Cortex of kidney (tissue), 1 donor: ENCODE measurements around the gene MSI2.

Experiments
- DNase-seq: peaks from one replicate; lab custom pipeline; 2025; lab: John Stamatoyannopoulos, UW

The MSI2 gene

DNA sequence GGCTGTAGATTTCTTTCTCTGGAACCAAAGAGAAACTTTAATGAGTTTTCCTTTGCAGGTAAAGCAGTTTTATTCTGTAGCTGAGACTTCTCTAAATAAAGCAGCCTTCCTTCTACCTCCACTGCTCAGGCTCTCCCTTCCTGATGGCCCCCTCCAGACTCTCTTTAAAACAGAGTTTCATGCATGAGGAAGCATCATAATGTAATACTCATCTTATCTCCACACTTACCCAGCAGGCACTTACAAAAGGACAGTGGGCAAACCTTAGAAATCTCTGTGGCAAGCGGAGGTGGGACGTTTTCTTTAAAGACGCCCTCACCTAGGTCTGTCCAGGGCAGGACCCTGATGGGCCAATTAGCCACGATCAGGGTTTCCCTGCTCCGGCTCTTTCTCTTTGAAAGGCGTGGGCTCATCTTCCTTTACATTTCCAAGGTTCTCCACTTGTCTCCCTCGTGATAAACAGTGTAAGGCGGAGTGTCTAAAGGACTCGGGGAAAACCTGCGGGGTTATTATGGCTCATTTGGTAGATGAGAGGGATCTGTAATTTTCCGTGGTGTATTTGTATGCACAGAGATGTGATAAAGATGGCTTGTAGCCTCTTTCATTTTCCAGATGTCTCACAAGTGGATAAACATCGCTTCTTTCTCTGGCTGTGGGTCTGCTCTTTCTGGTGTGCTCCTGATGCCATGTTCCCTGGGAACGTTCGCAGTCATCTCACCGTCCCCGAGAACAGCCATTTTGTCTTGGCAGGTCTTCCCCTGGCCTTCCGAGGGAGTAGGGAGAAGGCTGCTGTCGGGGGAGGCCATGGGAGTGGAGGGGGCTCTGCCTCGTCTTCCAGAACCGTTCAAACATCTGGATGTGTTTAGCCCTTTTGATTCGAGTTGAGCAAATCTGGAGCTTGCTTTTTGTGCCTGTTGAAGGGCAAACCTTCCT lies 249.8 kb downstream of the MSI2 start:
- DNase-seq = no peak

- DNase-seq = no peak
These were observed 250.4 kb downstream of the MSI2 start for GRCh38 chr17:57506774-57507127.

DNA sequence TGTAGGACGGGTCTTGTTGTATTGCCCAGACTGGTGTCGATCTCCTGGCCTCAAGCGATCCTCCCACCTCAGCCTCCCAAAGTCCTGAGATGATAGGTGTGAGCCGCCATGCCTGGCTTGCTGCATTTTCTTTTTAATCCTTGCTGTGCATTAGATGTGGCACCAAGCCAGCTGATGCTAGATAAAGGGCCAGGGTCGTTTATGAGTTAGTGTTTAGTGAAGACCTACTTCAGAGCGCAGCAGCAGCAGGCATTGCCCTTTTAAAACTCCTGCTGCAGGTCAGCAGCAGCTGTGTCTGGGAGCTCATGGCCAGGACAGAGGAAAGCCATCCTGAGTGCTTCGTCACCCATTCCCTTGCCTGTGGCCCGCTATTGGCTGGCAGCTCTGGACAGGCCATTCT lies 251.5 kb downstream of the MSI2 start:
- DNase-seq = no peak

DNA sequence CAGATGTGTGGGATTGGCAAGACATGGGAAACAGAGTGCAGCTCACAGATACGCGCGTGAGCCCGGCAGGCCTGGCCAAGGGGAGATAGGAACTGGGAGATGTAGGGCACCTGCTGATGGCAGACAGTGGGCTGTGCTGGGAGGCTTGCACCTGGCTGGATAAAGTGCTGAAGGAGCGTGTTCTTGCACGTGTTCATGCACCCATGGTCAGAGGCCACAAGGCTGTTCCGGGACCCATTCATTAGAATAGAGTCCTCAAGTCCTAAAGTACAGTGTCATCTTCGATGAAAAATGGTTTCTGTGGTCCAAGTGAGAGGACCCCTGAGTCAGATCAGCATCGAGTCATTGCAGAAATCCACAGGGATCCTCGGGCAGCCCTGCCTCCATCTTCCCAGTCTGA lies 252.3 kb downstream of the MSI2 start:
- DNase-seq = no peak

GRCh38 chr17:57511475-57512123 lies 255.3 kb downstream of the MSI2 start:
- DNase-seq = no peak

GRCh38 chr17:57512258-57512657 lies 255.9 kb downstream of the MSI2 start:
- no peak for DNase-seq

DNA sequence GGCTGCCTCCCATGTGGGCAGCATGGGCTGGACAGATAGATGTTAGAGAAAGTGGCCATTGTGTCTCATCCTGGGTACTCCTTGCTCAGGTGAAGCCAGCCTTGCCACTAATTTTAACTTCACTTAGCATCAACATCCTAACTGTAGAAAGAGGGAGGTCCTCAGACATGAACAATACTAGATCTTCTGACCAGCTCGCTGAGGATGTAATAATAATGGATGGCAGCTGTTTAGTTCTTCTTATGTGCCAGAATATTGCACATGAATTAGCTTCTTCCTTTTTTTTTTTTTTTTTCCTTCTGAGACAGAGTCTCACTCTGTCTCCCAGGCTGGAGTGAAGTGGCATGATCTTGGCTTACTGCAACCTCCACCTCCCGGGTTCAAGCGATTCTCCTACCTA lies 256.4 kb downstream of the MSI2 start:
- DNase-seq = no peak

DNA sequence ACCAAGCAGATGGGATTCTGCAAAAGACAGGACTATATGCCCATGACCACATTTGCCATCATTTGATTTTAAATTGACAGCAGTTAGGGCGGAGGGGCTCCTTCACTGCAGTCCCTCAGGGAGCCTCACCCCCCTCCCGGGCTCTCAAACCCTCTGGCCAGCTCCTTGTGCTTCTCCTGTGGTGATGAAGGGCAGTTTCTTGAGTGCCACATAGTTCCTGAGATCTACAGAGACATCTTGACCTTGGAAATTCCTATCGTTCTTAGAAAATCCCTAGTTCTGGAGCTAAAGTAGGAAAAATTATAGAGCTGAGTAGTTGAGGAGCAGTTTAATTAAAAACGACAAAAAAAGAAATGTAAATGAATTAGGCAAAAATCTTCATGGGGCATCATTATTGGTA lies 257.2 kb downstream of the MSI2 start:
- no peak for DNase-seq

DNA sequence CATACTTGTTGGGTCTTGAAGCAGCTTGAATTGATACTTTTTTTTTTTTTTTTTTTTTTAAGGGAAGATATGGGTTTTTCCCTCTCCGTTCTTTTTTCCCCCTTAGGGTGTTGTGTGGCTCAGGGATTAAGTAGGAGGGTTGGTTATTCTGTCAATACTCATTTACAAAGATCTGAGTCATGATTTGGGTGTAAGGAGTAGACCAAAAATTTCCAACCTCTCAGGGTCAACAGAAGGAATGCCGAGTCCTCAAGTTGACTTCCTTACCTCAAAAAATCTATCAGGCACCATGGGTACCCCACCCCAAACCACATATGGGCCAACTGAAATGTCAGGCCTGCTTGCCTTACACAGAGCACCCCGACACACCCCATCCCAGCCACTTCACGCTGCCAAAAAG lies 258.3 kb downstream of the MSI2 start:
- DNase-seq = no peak

DNA sequence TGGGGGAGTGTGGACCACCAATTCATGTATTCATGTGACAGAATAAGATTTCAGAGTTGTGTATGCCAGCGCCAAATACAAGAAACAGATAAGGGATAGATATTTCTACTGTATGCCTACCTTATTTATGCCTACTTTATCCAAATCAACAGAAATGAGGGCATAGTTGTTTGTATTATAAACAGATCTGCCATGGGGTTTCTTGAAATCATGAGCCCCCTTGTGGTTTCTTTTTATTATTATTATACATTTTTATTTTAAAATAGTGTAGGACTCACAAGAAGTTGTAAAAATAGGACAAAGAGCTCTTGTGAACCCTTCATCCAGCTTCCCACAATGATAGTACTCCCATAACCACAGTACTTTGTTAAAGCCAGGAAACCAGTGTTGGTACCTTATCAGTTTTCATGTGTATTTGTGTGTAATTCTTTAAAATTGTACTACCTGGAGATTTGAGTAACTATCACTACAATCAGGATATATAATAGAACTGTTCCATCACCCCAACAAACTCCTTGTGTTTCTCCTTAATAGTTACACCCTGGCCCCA lies 259.4 kb downstream of the MSI2 start:
- no peak for DNase-seq

DNA sequence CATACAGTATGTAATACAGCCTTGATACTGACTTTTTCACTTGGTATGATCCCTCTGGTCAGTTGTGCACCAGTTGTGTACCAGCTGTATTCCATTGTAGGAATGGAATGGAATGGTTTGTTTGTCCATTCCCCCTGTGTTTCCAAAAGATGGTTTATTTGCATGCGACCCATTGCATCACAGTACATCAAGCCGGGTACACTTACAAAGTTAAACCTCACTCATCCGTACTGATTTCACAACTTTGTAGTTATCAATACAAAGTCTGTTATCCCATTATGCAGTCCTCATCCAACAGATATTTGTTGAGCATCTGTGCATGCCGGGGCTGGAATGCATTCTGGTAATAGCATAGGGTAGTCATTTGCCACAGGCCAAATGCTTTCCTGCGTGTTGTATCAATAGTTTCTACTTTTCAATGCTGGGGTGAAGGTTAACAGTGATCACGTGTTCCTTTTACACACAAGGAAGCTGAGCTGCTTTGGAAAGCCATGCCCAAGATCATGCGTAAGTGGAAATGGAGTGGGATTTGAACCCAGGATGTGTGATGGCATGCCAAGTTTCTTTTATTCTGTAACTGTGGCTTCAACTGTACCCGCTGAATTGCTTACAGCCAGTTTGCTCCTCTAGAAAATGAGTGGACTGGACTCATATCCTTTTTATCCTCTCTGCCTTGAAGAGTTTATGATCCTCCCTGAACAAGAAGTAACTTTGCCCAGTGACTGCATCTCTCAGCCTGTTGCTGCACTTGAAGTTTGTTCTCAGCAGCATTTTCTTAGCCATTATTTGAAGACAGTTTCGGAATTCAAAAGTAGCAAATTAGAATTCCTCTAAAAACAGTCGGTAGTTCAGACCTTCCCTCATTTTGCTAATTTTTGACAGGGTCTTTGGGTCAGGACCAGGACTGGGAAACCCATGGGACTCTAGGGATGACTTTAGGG lies 260.2 kb downstream of the MSI2 start:
- DNase-seq = no peak

- DNase-seq = no peak
These were observed 260.9 kb downstream of the MSI2 start for GRCh38 chr17:57517273-57517631.

GRCh38 chr17:57517632-57518456 lies 261.5 kb downstream of the MSI2 start:
- no peak for DNase-seq

DNA sequence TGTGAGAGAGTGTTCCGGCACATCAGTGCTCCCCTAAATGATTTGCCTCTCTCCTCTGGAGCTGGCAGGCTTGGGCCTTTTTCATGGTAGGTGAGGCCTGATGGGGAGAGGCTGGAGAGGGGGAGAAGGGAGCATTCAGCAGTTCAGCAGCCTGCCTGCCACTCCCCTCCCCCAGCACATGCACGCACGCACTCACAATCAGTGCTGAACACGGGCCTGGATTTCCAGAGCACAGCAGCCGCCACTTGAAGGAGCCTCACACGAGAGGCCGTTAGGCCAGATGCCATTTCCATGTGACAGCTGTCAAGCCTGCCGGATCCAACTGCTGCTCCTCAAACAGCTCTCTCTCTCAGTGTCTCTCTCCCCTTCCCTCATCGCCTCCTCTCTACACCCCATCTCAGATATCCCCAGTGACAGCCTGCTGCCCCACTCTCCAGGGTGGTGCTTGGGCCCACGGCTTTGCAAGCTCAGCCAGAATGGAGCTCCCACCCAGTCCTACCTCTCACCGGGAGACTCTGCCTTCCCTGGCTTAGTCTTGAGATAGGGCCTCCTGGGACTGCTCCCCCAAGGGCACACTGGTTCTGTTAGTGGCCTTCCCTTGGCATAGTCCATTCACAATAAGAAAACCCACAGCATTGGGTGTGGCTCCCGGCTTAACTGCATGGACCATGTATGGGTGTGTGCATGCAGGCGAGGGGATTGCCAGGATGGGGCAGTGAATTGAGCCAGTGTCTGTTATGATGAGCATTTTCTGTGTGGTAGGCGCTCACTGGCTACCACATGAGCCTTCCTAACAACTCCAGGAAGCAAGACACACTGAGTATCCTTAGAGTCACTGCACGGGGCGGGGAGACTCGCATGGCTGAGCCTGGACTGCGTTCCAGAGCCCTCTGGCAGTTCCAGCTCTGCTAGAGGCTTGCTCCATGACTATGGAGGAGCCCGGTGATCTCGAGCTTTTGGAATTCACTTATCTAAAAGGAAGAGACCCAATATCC lies 262.6 kb downstream of the MSI2 start:
- no peak for DNase-seq

DNA sequence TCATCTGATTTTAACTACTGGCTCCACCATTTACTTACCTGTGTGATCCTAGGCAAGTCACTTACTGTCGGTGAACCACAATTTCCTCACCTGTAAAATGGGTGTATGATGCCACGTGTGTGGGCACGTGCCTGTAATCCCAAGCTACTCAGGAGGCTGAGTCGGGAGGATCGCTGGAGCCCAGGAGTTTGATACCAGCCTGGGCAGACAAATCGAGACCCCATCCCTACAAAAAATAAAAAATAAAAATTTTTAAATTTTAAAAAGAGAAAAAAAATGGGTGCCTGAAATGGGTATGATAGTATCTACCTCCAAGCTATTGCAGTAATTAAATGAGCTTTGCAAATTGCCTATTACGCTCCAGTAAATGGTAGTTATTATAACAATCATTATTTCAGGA lies 263.5 kb downstream of the MSI2 start:
- DNase-seq = no peak

DNA sequence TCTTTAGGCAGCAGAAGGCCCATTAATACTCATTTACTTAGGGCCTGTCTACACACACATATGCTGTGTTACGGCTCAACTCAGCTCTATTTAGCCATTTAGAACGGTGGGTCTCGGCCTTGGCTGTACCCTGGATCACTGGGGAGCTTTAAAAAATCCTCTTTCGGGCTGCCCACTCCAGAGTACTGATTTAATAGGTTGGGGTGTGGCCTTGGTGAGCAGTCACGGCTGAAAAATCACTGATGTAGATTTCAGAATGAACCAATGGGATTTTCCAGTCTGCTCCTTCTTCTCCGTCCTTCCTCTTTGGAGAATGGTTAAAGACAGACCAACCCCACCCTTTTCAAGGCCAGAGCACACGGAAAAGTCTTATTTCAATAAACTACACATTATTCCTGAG lies 265.3 kb downstream of the MSI2 start:
- DNase-seq = no peak

GRCh38 chr17:57522042-57523005 lies 266.0 kb downstream of the MSI2 start:
- no peak for DNase-seq

DNA sequence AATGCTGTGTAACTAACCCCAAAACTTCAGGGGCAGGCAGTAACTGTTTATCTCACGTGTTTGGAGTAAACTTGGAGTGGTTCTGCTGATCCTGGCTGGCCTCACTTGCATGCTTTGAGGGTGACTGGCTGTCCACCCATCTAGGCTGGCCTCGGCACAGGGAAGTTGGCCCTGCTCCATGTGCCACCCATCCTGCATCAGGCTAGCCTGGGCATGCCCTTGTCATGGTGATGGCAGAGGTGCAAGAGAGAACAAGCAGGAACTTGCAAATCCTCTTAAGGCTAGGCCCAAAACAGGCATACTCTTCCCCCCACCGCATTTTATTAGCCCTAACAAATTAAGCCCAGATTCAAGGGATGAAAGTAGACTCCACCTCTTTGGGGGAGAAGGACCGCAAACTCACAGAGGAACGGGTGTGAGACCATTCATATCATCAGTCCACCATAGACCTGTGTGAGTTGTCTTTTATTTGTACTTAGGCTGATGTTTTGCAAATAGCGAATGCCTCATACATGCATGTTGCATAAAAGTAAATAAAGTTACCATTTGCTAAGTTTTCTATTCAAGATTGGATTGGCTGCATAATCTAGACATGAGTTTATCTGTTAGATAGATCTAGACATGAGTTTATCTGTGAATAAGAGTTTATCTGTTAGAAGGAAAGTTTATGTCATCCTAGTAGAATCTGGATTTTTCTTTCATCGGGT lies 267.8 kb downstream of the MSI2 start:
- no peak for DNase-seq
